ENCODE measurements around the gene HDAC9.

The HDAC9 gene

GRCh38 chr7:18583305-18583704, 87.8 kb downstream of the HDAC9 start:
- no peak for TF ChIP-seq CTCF (IDR thresholded peaks at IDR 0.05; ENCODE audit: low read depth, low read length, missing control alignments)
- H3K4me3 ChIP-seq (replicated peaks; ENCODE audit: low read depth, low read length), result no peak overlapping the region
- no peak for DNase-seq (ENCODE audit: extremely low read depth, low read depth)

GRCh38 chr7:18590241-18590640, 94.7 kb downstream of the HDAC9 start:
- TF ChIP-seq CTCF (IDR thresholded peaks at IDR 0.05; ENCODE audit: low read depth, low read length, missing control alignments), result no peak
- DNase-seq (ENCODE audit: extremely low read depth, low read depth), result no peak
- H3K4me3 ChIP-seq (replicated peaks; ENCODE audit: low read depth, low read length), result no peak overlapping the region

GRCh38 chr7:18590744-18591340, 95.3 kb downstream of the HDAC9 start:
- peak; percentile 45 for TF ChIP-seq CTCF (IDR thresholded peaks at IDR 0.05; ENCODE audit: low read depth, low read length, missing control alignments)
- no peak overlapping the region for H3K4me3 ChIP-seq (replicated peaks; ENCODE audit: low read depth, low read length)
- DNase-seq (ENCODE audit: extremely low read depth, low read depth), result peak; percentile 63

GRCh38 chr7:18593602-18594279, 98.2 kb downstream of the HDAC9 start:
- no peak for DNase-seq (ENCODE audit: extremely low read depth, low read depth)

GRCh38 chr7:18597754-18598153, 102.2 kb downstream of the HDAC9 start:
- TF ChIP-seq CTCF (IDR thresholded peaks at IDR 0.05; ENCODE audit: low read depth, low read length, missing control alignments), result no peak
- no peak for DNase-seq (ENCODE audit: extremely low read depth, low read depth)
- no peak overlapping the region for H3K4me3 ChIP-seq (replicated peaks; ENCODE audit: low read depth, low read length)

More at GRCh38 chr7:18593602-18594279, 98.2 kb downstream of the HDAC9 start:
- H3K4me3 ChIP-seq (replicated peaks; ENCODE audit: low read depth, low read length), result no peak overlapping the region
- no peak for TF ChIP-seq CTCF (IDR thresholded peaks at IDR 0.05; ENCODE audit: low read depth, low read length, missing control alignments)

- no peak for TF ChIP-seq CTCF (IDR thresholded peaks at IDR 0.05; ENCODE audit: low read depth, low read length, missing control alignments)
- DNase-seq (ENCODE audit: extremely low read depth, low read depth), result no peak
- no peak overlapping the region for H3K4me3 ChIP-seq (replicated peaks; ENCODE audit: low read depth, low read length)
Observed at GRCh38 chr7:18607025-18607424, 111.5 kb downstream of the HDAC9 start.
